H1 (cell line): Measurements from ENCODE around the gene PSMB3. TPM values are rescaled to one million over a fixed set of nuclear protein-coding genes. Genes with fewer than 3 reads are reported as not detected.

Source experiments
- CTCF ChIA-PET: fragments of 300-600 bp; sonication (Branson Sonifier 250); formaldehyde crosslinking; loops from one replicate; lab custom pipeline; 2021; ENCODE audit not compliant: partially characterized antibody; lab: Charles Lee
- POLR2A ChIA-PET: fragments of 300-600 bp; sonication (Branson Sonifier 250); formaldehyde crosslinking; loops from one replicate; lab custom pipeline; 2021; ENCODE audit warnings: inconsistent platforms; ENCODE audit not compliant: partially characterized antibody; lab: Charles Lee
- DNase-seq, 2 experiments: peaks; one replicate each; pipeline versions ENCODE4 v3.0.0 to v3.0.0-alpha.2; 2010 to 2022; ENCODE audit warnings: low spot score in 2 of 2, low read depth in 1 of 2, mixed read lengths in 1 of 2
- FAIRE-seq: peaks from 2 replicates; lab custom pipeline; 2011; peaks lifted over from hg19 to GRCh38; lab: Jason Lieb, UNC
- H2AFZ ChIP-seq: 2 replicates; pipeline ENCODE4 v1.8.1; 2012; ENCODE audit warnings: low read length, inconsistent platforms
- H2AK5ac ChIP-seq: 2 replicates; pipeline ENCODE4 v1.6.1; 2013; ENCODE audit warnings: low read depth, low read length
- H2BK120ac ChIP-seq: replicated peaks from 2 replicates; pipeline ENCODE3; 2013; ENCODE audit warnings: low read depth, low read length, inconsistent platforms
- H2BK12ac ChIP-seq: 2 replicates; pipeline ENCODE4 v1.6.1; 2013; ENCODE audit warnings: low read depth, low read length
- H2BK15ac ChIP-seq: 2 replicates; pipeline ENCODE4 v1.6.1; 2013; ENCODE audit warnings: low read length
- H2BK20ac ChIP-seq: 2 replicates; pipeline ENCODE4 v1.6.1; 2013; ENCODE audit warnings: low read length
- H2BK5ac ChIP-seq: 2 replicates; pipeline ENCODE4 v1.6.1; 2013; ENCODE audit warnings: low read depth, low read length
- H3K14ac ChIP-seq: 2 replicates; pipeline ENCODE4 v1.6.1; 2013; ENCODE audit warnings: inconsistent platforms; ENCODE audit not compliant: insufficient read length
- H3K18ac ChIP-seq: 2 replicates; pipeline ENCODE4 v1.6.1; 2013; ENCODE audit warnings: low read length; ENCODE audit errors: extremely low read depth
- H3K23ac ChIP-seq: 2 replicates; pipeline ENCODE4 v1.6.1; 2013; ENCODE audit warnings: inconsistent platforms; ENCODE audit not compliant: insufficient read length
- H3K23me2 ChIP-seq: 2 replicates; pipeline ENCODE4 v1.6.1; 2013; ENCODE audit warnings: low read depth, low read length
- H3K27ac ChIP-seq: 2 replicates; pipeline ENCODE4 v1.6.1; 2011; ENCODE audit warnings: low read depth, low read length, inconsistent platforms
- H3K27me3 ChIP-seq, 4 experiments: replicated peaks in 1 of 4; 1 replicate in 1 of 4; 2 replicates in 3 of 4; pipeline versions ENCODE4 v1.6.1 to v1.8.1; 2011 to 2013; ENCODE audit warnings: low read length in 3 of 4, mild to moderate bottlenecking in 3 of 4, inconsistent platforms in 2 of 4, mixed read lengths in 2 of 4, moderate library complexity in 1 of 4; ENCODE audit not compliant: control insufficient read depth in 3 of 4, insufficient read depth in 3 of 4; ENCODE audit errors: extremely low read depth in 1 of 4
- H3K36me3 ChIP-seq, 4 experiments: 2 replicates each; pipeline versions ENCODE4 v1.6.1 to v1.8.1; 2011 to 2013; ENCODE audit warnings: mild to moderate bottlenecking in 4 of 4, low read length in 3 of 4, moderate library complexity in 2 of 4, control low read depth in 1 of 4, inconsistent platforms in 1 of 4; ENCODE audit not compliant: insufficient read depth in 4 of 4, control insufficient read depth in 2 of 4
- H3K4ac ChIP-seq: replicated peaks from 2 replicates; pipeline ENCODE3; 2013; ENCODE audit warnings: low read length, low read depth, mixed read lengths, inconsistent platforms; ENCODE audit not compliant: insufficient read length
- H3K4me1 ChIP-seq, 4 experiments: replicated peaks in 1 of 4; 1 replicate in 1 of 4; 2 replicates in 3 of 4; pipeline versions ENCODE4 v1.6.1 to v1.8.1; 2011 to 2013; ENCODE audit warnings: low read length in 3 of 4, inconsistent platforms in 2 of 4, mixed read lengths in 1 of 4; ENCODE audit not compliant: insufficient read depth in 4 of 4, control insufficient read depth in 3 of 4
- H3K4me2 ChIP-seq, 2 experiments: 2 replicates each; pipeline versions ENCODE4 v1.6.1 to v1.8.1; 2011 to 2013; ENCODE audit warnings: low read depth in 2 of 2, low read length in 2 of 2, control low read depth in 1 of 2, inconsistent platforms in 1 of 2, mild to moderate bottlenecking in 1 of 2; ENCODE audit not compliant: insufficient read depth in 1 of 2
- H3K4me3 ChIP-seq, 4 experiments: fragments of 200-600, 300-600 bp in 1 of 4; sonication (generic), shearing (Covaris generic), sonication (Bioruptor Twin) in 1 of 4; 2 replicates each; pipeline versions ENCODE4 v1.5.1 to v1.8.1; 2011 to 2016; ENCODE audit warnings: low read length in 4 of 4, low read depth in 3 of 4, control low read depth in 2 of 4, inconsistent platforms in 2 of 4, mild to moderate bottlenecking in 2 of 4, mixed read lengths in 1 of 4, moderate library complexity in 1 of 4; ENCODE audit not compliant: insufficient read depth in 2 of 4; ENCODE audit errors: extremely low read depth in 1 of 4
- H3K56ac ChIP-seq: replicated peaks from 2 replicates; pipeline ENCODE3; 2013; ENCODE audit warnings: low read depth, mild to moderate bottlenecking, mixed read lengths, low read length, inconsistent platforms; ENCODE audit not compliant: insufficient read length
- H3K79me1 ChIP-seq: 2 replicates; pipeline ENCODE4 v1.6.1; 2013; ENCODE audit warnings: low read depth, low read length, control low read depth
- H3K79me2 ChIP-seq, 2 experiments: 2 replicates each; pipeline versions ENCODE4 v1.6.1 to v1.8.1; 2012 to 2013; ENCODE audit warnings: low read length in 2 of 2, mild to moderate bottlenecking in 2 of 2, inconsistent platforms in 1 of 2; ENCODE audit not compliant: insufficient read depth in 2 of 2, control insufficient read depth in 1 of 2
- H3K9ac ChIP-seq, 4 experiments: replicated peaks in 1 of 4; 1 replicate in 1 of 4; 2 replicates in 3 of 4; pipeline versions ENCODE4 v1.6.1 to v1.8.1; 2011 to 2013; ENCODE audit warnings: low read depth in 3 of 4, low read length in 3 of 4, control low read depth in 2 of 4, mild to moderate bottlenecking in 2 of 4, moderate library complexity in 2 of 4, inconsistent platforms in 1 of 4; ENCODE audit errors: extremely low read depth in 1 of 4
- H3K9me3 ChIP-seq, 2 experiments: 2 replicates each; pipeline versions ENCODE4 v1.6.1 to v1.8.1; 2012 to 2013; ENCODE audit warnings: mild to moderate bottlenecking in 2 of 2, moderate library complexity in 2 of 2, control low read depth in 1 of 2, inconsistent platforms in 1 of 2, low read depth in 1 of 2, low read length in 1 of 2, mixed read lengths in 1 of 2; ENCODE audit not compliant: insufficient read depth in 2 of 2
- H4K20me1 ChIP-seq, 2 experiments: replicated peaks in 1 of 2; 2 replicates each; pipeline versions ENCODE3 to v1.8.1; 2011 to 2013; ENCODE audit warnings: inconsistent platforms in 2 of 2, low read length in 2 of 2, mild to moderate bottlenecking in 1 of 2; ENCODE audit not compliant: insufficient read depth in 2 of 2, control insufficient read depth in 1 of 2
- H4K5ac ChIP-seq: 2 replicates; pipeline ENCODE4 v1.6.1; 2013; ENCODE audit warnings: low read length, low read depth, mixed read lengths, inconsistent platforms; ENCODE audit not compliant: insufficient read length
- H4K8ac ChIP-seq: 2 replicates; pipeline ENCODE4 v1.8.0; 2013; ENCODE audit warnings: mild to moderate bottlenecking, moderate library complexity, low read length, inconsistent platforms; ENCODE audit not compliant: insufficient read depth; ENCODE audit errors: extremely low read depth
- H4K91ac ChIP-seq: replicated peaks from 2 replicates; pipeline ENCODE3; 2013; ENCODE audit warnings: low read length, mixed read lengths, inconsistent platforms; ENCODE audit not compliant: insufficient read length
- CTBP2 ChIP-seq: IDR thresholded peaks from 2 replicates; pipeline ENCODE4 v1.7.0; 2011; ENCODE audit warnings: borderline replicate concordance, mild to moderate bottlenecking, moderate library complexity, mixed read lengths, low read length; ENCODE audit not compliant: insufficient read depth, insufficient read length
- GTF2F1 ChIP-seq: IDR thresholded peaks from 2 replicates; pipeline ENCODE4 v1.6.1; 2012; ENCODE audit warnings: low read depth, low read length, improper control_type of control experiment, borderline replicate concordance
- HDAC2 ChIP-seq, 2 experiments: fragments of 300-600 bp in 1 of 2; sonication (generic) in 1 of 2; IDR thresholded peaks; 2 replicates each; pipeline ENCODE4 v1.6.1; 2011 to 2012; ENCODE audit warnings: low read depth in 2 of 2, low read length in 2 of 2, mild to moderate bottlenecking in 2 of 2, moderate library complexity in 2 of 2, borderline replicate concordance in 1 of 2, inconsistent platforms in 1 of 2
- JUN ChIP-seq: IDR thresholded peaks from 2 replicates; pipeline ENCODE4 v1.6.1; 2011; ENCODE audit warnings: low read depth, mild to moderate bottlenecking, improper control_type of control experiment, low read length
- NANOG ChIP-seq: IDR thresholded peaks from 2 replicates; pipeline ENCODE4 v1.6.1; 2011; ENCODE audit warnings: low read length, low read depth, mild to moderate bottlenecking, inconsistent platforms; ENCODE audit not compliant: insufficient read depth, poor library complexity, severe bottlenecking
- POLR2AphosphoS5 ChIP-seq: IDR thresholded peaks from 2 replicates; pipeline ENCODE4 v1.6.1; 2011; ENCODE audit warnings: low read depth, low read length
- POU5F1 ChIP-seq: IDR thresholded peaks from 2 replicates; pipeline ENCODE4 v1.6.1; 2011; ENCODE audit warnings: low read depth, mild to moderate bottlenecking, low read length, moderate library complexity
- RBBP5 ChIP-seq: IDR thresholded peaks from 2 replicates; pipeline ENCODE4 v1.7.1; 2012; ENCODE audit warnings: low read depth, mild to moderate bottlenecking, inconsistent platforms, low read length, moderate library complexity, borderline replicate concordance
- RNF2 ChIP-seq: fragments of 200-900, 300-1000 bp; sonication (generic); IDR thresholded peaks from 2 replicates; pipeline ENCODE4 v1.7.1; 2016; ENCODE audit warnings: borderline replicate concordance, low read depth, mild to moderate bottlenecking, antibody characterized with exemption, low read length; ENCODE audit not compliant: poor library complexity, severe bottlenecking; ENCODE audit errors: missing control alignments
- TEAD4 ChIP-seq: IDR thresholded peaks from 2 replicates; pipeline ENCODE4 v1.6.1; 2012; ENCODE audit warnings: low read depth, low read length, inconsistent platforms, mixed read lengths
- ZNF274 ChIP-seq: IDR thresholded peaks from 2 replicates; pipeline ENCODE4 v1.7.0; 2012; ENCODE audit warnings: low read length, borderline replicate concordance; ENCODE audit errors: extremely low read depth
- WGBS, 2 experiments: shearing (Covaris generic) in 1 of 2; methylation state at CpG; one replicate each; pipeline versions ENCODE4 v1.1.6 to v1.1.7; 2013 to 2015; ENCODE audit warnings: low lambda C conversion rate in 2 of 2, mixed read lengths in 2 of 2, inconsistent platforms in 1 of 2, low coverage in 1 of 2, missing lambda C conversion rate in 1 of 2; ENCODE audit not compliant: insufficient replicate concordance in 2 of 2, insufficient coverage in 1 of 2, insufficient read length in 1 of 2; ENCODE audit errors: extremely low coverage in 1 of 2, missing lambda C conversion rate in 1 of 2; 5-methylcytosine and 5-hydroxymethylcytosine counted together
- polyA plus RNA-seq, 7 experiments: library from polyadenylated mRNA; depleted of rRNA in 3 of 7; stranded (reverse) in 5 of 7; unstranded in 2 of 7; fragments of >200 nt in 5 of 7; fragments of 200-250 nt in 2 of 7; gene quantifications; 1 replicate in 5 of 7; 2 replicates in 1 of 7; 4 replicates in 1 of 7; pipeline versions ENCODE4 v1.2.1 to v1.2.3, GENCODE V29; 2011 to 2013; ENCODE audit warnings: missing spikeins in 2 of 7, mixed read lengths in 2 of 7
- total RNA-seq: library from RNA; stranded (reverse); fragmentation: NEBNext Ultra II Directional; extraction: Animal tissue kit (Norgen Biotek cat#: 25700); gene quantifications from 2 replicates; pipeline ENCODE4 v1.2.1, GENCODE V29; 2021
- TF ChIP-seq, protein P1 (sequence below): IDR thresholded peaks from 2 replicates; pipeline ENCODE4 v1.6.1; 2012; ENCODE audit warnings: inconsistent platforms

The PSMB3 gene
- total and polyA plus RNA-seq, 2 of the 8 experiments (the other 6 are each of a cell fraction or from before 2014, with no cell fraction given) = 291 to 914 TPM

DNA sequence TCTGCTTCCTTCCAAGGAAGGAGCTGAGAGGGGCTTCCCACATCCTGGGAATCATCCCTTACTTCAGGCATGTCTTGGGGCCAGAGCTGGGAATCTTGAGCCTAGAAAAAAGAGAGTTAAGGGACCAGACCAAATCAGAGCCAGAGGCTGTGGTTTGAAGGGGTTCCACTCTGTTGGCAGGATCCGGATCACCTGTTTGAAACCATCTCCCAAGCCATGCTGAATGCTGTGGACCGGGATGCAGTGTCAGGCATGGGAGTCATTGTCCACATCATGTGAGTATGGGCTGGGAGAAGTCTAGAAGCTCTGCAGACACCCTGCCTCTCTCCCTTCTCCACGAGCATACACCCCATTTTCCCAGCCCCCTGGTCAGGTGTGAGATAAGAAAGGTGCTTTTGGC, 9.7 kb downstream of the PSMB3 start:
- Histone ChIP-seq H3K4me1 (no peaks in the 10 kb centered on the region), H3K23ac (no peak overlapping the region), H2BK12ac (no peak overlapping the region), H3K23me2 (no peaks in the 10 kb centered on the region), H3K27me3 (no peaks in the 10 kb centered on the region), H4K8ac (no peak overlapping the region), H4K20me1 (peaks cover 0 to 4% of the 10 kb centered on the region in 2 experiments), H4K91ac (no peak overlapping the region), H2BK20ac (no peak overlapping the region), H3K56ac (no peak overlapping the region), H3K9ac (no peak overlapping the region), H3K4me2 (no peak overlapping the region), H3K4me3 (no peak overlapping the region), H2BK15ac (no peak overlapping the region), H2BK120ac (no peak overlapping the region), H3K79me1 (no peaks in the 10 kb centered on the region), H3K79me2 (no peaks in the 10 kb centered on the region), H4K5ac (no peak overlapping the region), H3K27ac (no peak overlapping the region), H3K4ac (no peak overlapping the region), H3K36me3 (peaks cover 22 to 43% (median 40%) of the 10 kb centered on the region in 4 experiments), H2AK5ac (no peak overlapping the region), H2BK5ac (no peak overlapping the region), H3K14ac (no peak overlapping the region), H3K9me3 (no peaks in the 10 kb centered on the region), H2AFZ (no peak overlapping the region), H3K18ac (no peak overlapping the region)
- no peak for FAIRE-seq
- POLR2A ChIA-PET = interaction anchor here (0.7 to 2.9 kb wide), 8 partner anchors 10 to 92 kb away, joined by 3 to 8 read pairs (median 4); partner anchors contain the start of genes PSMB3 and RPL23
- 89% methylated on average over 3 of the region's 3 CpGs; no CpG with 5 or more reads in 1 of the 2 experiments for WGBS, 2 experiments
- DNase-seq = no peak
- CTCF ChIA-PET = interaction anchor here (0.6 to 2.4 kb wide), 23 partner anchors 9 to 437 kb away, joined by 3 to 11 read pairs (median 3); partner anchors contain the start of gene PSMB3
- no peak for TF ChIP-seq HDAC2 (IDR thresholded peaks at IDR 0.05; ENCODE audit: borderline replicate concordance in 1 of 2, low read depth in 2 of 2, low read length in 2 of 2)
- TF ChIP-seq CTBP2 = no peak
- no peak for TF ChIP-seq TEAD4
- no peak for TF ChIP-seq POLR2AphosphoS5
- TF ChIP-seq NANOG = no peak
- TF ChIP-seq RBBP5 = no peak
- TF ChIP-seq GTF2F1 = no peak
- no peak for TF ChIP-seq ZNF274
- no peak for TF ChIP-seq RNF2
- TF ChIP-seq POU5F1 = no peak
- TF ChIP-seq, protein P1, sequence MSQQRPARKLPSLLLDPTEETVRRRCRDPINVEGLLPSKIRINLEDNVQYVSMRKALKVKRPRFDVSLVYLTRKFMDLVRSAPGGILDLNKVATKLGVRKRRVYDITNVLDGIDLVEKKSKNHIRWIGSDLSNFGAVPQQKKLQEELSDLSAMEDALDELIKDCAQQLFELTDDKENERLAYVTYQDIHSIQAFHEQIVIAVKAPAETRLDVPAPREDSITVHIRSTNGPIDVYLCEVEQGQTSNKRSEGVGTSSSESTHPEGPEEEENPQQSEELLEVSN = no peak
- no peak for TF ChIP-seq JUN
